ENCODE results near the gene CAB39L.

The CAB39L gene

GRCh38 chr13:49436890-49437289, 7.0 kb downstream of the CAB39L start:
- H3K36me3 ChIP-seq (ENCODE audit: insufficient read depth, low read length): no peaks in the 10 kb centered on the region
- H3K79me2 ChIP-seq (ENCODE audit: insufficient read depth, low read length): no peaks in the 10 kb centered on the region
- no peaks in the 10 kb centered on the region for H4K20me1 ChIP-seq (ENCODE audit: insufficient read depth, low read length, poor library complexity, severe bottlenecking)
- no peaks in the 10 kb centered on the region for H3F3A ChIP-seq (ENCODE audit: low read depth)
- H3K9ac ChIP-seq (ENCODE audit: low read depth, low read length, poor library complexity, severe bottlenecking): no peak overlapping the region
- no peak overlapping the region for H3K4me3 ChIP-seq (ENCODE audit: low read length, poor library complexity, severe bottlenecking)
- no peak overlapping the region for H3K4me2 ChIP-seq (ENCODE audit: low read depth, low read length, poor library complexity, severe bottlenecking)
- no peak overlapping the region for H2AFZ ChIP-seq (ENCODE audit: low read length)
- no peaks in the 10 kb centered on the region for H3K9me3 ChIP-seq (ENCODE audit: insufficient read depth, low read depth, low read length)
- H3K4me1 ChIP-seq (ENCODE audit: insufficient read depth, low read length, poor library complexity, severe bottlenecking): peaks cover 4% of the 10 kb centered on the region
- no peaks in the 10 kb centered on the region for H3K9me2 ChIP-seq (replicated peaks; ENCODE audit: low read depth, low read length)
- TF ChIP-seq EZH2phosphoT487 (IDR thresholded peaks at IDR 0.05; ENCODE audit: borderline replicate concordance) (no peak), CTCF (conservative IDR thresholded peaks at IDR 0.05; ENCODE audit: low read length) (no peak)
- no peaks in the 10 kb centered on the region for H3K27me3 ChIP-seq (ENCODE audit: insufficient read depth, low read length, poor library complexity, severe bottlenecking)

- TF ChIP-seq CTCF (conservative IDR thresholded peaks at IDR 0.05; ENCODE audit: low read length) (no peak), EZH2phosphoT487 (IDR thresholded peaks at IDR 0.05; ENCODE audit: borderline replicate concordance) (no peak)
- no peaks in the 10 kb centered on the region for H3K9me3 ChIP-seq (ENCODE audit: insufficient read depth, low read depth, low read length)
- no peak overlapping the region for H2AFZ ChIP-seq (ENCODE audit: low read length)
- H3K27me3 ChIP-seq (ENCODE audit: insufficient read depth, low read length, poor library complexity, severe bottlenecking): no peaks in the 10 kb centered on the region
- H3K9me2 ChIP-seq (replicated peaks; ENCODE audit: low read depth, low read length): no peaks in the 10 kb centered on the region
- no peaks in the 10 kb centered on the region for H3K79me2 ChIP-seq (ENCODE audit: insufficient read depth, low read length)
- no peaks in the 10 kb centered on the region for H4K20me1 ChIP-seq (ENCODE audit: insufficient read depth, low read length, poor library complexity, severe bottlenecking)
- no peaks in the 10 kb centered on the region for H3K36me3 ChIP-seq (ENCODE audit: insufficient read depth, low read length)
- H3K4me2 ChIP-seq (ENCODE audit: low read depth, low read length, poor library complexity, severe bottlenecking): no peak overlapping the region
- H3F3A ChIP-seq (ENCODE audit: low read depth): no peaks in the 10 kb centered on the region
- peaks cover 4% of the 10 kb centered on the region for H3K4me1 ChIP-seq (ENCODE audit: insufficient read depth, low read length, poor library complexity, severe bottlenecking)
- no peak overlapping the region for H3K4me3 ChIP-seq (ENCODE audit: low read length, poor library complexity, severe bottlenecking)
- no peak overlapping the region for H3K9ac ChIP-seq (ENCODE audit: low read depth, low read length, poor library complexity, severe bottlenecking)
Observed at GRCh38 chr13:49435992-49436391, 7.9 kb downstream of the CAB39L start.

- no peaks in the 10 kb centered on the region for H3K9me3 ChIP-seq (ENCODE audit: insufficient read depth, low read depth, low read length)
- no peaks in the 10 kb centered on the region for H4K20me1 ChIP-seq (ENCODE audit: insufficient read depth, low read length, poor library complexity, severe bottlenecking)
- H3K79me2 ChIP-seq (ENCODE audit: insufficient read depth, low read length): no peaks in the 10 kb centered on the region
- no peak overlapping the region for H2AFZ ChIP-seq (ENCODE audit: low read length)
- H3F3A ChIP-seq (ENCODE audit: low read depth): no peaks in the 10 kb centered on the region
- H3K9ac ChIP-seq (ENCODE audit: low read depth, low read length, poor library complexity, severe bottlenecking): no peak overlapping the region
- H3K27me3 ChIP-seq (ENCODE audit: insufficient read depth, low read length, poor library complexity, severe bottlenecking): no peaks in the 10 kb centered on the region
- no peaks in the 10 kb centered on the region for H3K36me3 ChIP-seq (ENCODE audit: insufficient read depth, low read length)
- TF ChIP-seq EZH2phosphoT487 (IDR thresholded peaks at IDR 0.05; ENCODE audit: borderline replicate concordance) (no peak), CTCF (conservative IDR thresholded peaks at IDR 0.05; ENCODE audit: low read length) (no peak)
- H3K4me2 ChIP-seq (ENCODE audit: low read depth, low read length, poor library complexity, severe bottlenecking): no peak overlapping the region
- no peaks in the 10 kb centered on the region for H3K9me2 ChIP-seq (replicated peaks; ENCODE audit: low read depth, low read length)
- H3K4me3 ChIP-seq (ENCODE audit: low read length, poor library complexity, severe bottlenecking): no peak overlapping the region
- H3K4me1 ChIP-seq (ENCODE audit: insufficient read depth, low read length, poor library complexity, severe bottlenecking): no peaks in the 10 kb centered on the region
Observed at GRCh38 chr13:49429121-49429520, 14.7 kb downstream of the CAB39L start.
